Activated T-helper 1 cell treated with Interleukin-2 at 50 U/mL for 16 hours (primary cell): Measurements from ENCODE around the gene KCTD1.

Experiments used
- DNase-seq: peaks from one replicate; pipeline ENCODE4 v3.0.0-alpha.2; 2020; ENCODE audit warnings: low read depth

Gene KCTD1

GRCh38 chr18:26549263-26550094 lies 1.1 kb upstream of the KCTD1 start:
- no peak for DNase-seq

- DNase-seq = no peak
These were observed 523 bp downstream of the KCTD1 start for GRCh38 chr18:26547646-26548414.

GRCh38 chr18:26546875-26547645 lies 1.3 kb downstream of the KCTD1 start:
- DNase-seq = no peak

- no peak for DNase-seq
These were observed 2.0 kb downstream of the KCTD1 start for GRCh38 chr18:26546170-26546874.

- DNase-seq = no peak
These were observed 2.8 kb downstream of the KCTD1 start for GRCh38 chr18:26545335-26546123.

GRCh38 chr18:26544451-26544850 lies 3.9 kb downstream of the KCTD1 start:
- no peak for DNase-seq

GRCh38 chr18:26543373-26543772 lies 5.0 kb downstream of the KCTD1 start:
- DNase-seq = no peak

GRCh38 chr18:26540043-26540628 lies 8.2 kb downstream of the KCTD1 start:
- no peak for DNase-seq

- no peak for DNase-seq
These were observed 9.8 kb downstream of the KCTD1 start for GRCh38 chr18:26538524-26538923.

- DNase-seq = no peak
These were observed 11.7 kb downstream of the KCTD1 start for GRCh38 chr18:26536664-26537063.

GRCh38 chr18:26536032-26536431 lies 12.3 kb downstream of the KCTD1 start:
- DNase-seq = no peak

- no peak for DNase-seq
These were observed 12.7 kb downstream of the KCTD1 start for GRCh38 chr18:26535630-26536029.

GRCh38 chr18:26532367-26533340 lies 15.7 kb downstream of the KCTD1 start:
- DNase-seq = no peak

GRCh38 chr18:26531605-26532298 lies 16.6 kb downstream of the KCTD1 start:
- no peak for DNase-seq

GRCh38 chr18:26526966-26527234 lies 21.5 kb downstream of the KCTD1 start:
- DNase-seq = no peak

GRCh38 chr18:26526128-26526965 lies 22.0 kb downstream of the KCTD1 start:
- no peak for DNase-seq

GRCh38 chr18:26524504-26525351 lies 23.6 kb downstream of the KCTD1 start:
- DNase-seq = no peak
